Measurements from ENCODE around the gene TAOK1. TPM values are rescaled to one million over a fixed set of nuclear protein-coding genes. Genes with fewer than 3 reads are reported as not detected.
A peak's percentile ranks its signal among the peaks of the same experiment; 100 is the strongest.

Gene TAOK1
- total and polyA plus RNA-seq, 2 of the 13 experiments (the other 11 are each of a cell fraction or from before 2014, with no cell fraction given), result 14.1 to 23.0 TPM

DNA sequence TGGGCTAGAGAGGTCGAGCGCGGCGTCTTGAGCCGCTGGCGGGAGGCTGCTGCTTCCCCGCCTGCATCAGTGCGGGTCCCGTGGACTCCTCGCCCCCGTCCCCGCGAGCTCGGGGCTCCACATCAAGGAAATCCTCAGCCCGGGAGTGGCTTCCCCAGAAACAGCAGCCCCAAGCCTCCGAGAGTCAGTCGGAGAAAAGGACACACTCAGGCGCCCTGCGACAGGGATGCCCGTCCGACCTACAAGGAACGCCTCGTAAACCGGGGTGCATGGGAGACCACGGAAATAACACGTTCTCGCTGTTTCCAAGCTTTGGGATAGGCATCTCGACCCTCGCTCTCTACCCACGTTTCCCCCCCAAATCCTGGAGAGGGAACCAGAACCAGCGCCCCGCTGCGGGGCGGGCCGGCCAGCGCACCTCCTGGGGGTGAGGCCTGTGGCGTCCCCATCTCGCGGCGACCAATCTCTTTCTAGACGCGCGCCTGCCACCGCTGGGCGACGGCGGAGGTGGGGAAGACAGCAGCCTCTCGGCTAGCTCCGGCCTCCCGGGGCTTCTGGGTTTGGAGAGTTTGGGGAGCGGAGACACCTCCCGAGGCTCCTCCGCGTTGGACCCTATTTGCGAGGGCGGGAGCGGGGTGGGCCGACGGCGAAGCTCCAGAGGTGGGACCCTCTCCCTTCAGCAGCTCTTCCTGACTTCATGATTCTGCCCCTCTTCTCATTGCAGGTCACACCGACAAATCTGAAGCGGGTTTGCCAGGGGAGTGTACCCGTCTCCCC is 177.6 kb downstream of the TAOK1 start (continued):
- 0 out of 2 replicates have a peak, but pooled peaks have one; percentile 8 for TF ChIP-seq ZNF766 (CRISPR knock-in tag; IDR thresholded peaks at IDR 0.05; ENCODE audit: borderline replicate concordance)
- no peak for TF ChIP-seq MIER3 (CRISPR knock-in tag; IDR thresholded peaks at IDR 0.05; ENCODE audit: borderline replicate concordance)
- TF ChIP-seq, protein P1, sequence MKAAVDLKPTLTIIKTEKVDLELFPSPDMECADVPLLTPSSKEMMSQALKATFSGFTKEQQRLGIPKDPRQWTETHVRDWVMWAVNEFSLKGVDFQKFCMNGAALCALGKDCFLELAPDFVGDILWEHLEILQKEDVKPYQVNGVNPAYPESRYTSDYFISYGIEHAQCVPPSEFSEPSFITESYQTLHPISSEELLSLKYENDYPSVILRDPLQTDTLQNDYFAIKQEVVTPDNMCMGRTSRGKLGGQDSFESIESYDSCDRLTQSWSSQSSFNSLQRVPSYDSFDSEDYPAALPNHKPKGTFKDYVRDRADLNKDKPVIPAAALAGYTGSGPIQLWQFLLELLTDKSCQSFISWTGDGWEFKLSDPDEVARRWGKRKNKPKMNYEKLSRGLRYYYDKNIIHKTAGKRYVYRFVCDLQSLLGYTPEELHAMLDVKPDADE (CRISPR knock-in tag; IDR thresholded peaks at IDR 0.05), result no peak
- no peak for TF ChIP-seq ZBTB21 (CRISPR knock-in tag; IDR thresholded peaks at IDR 0.05)
- TF ChIP-seq ELF1 (CRISPR knock-in tag; IDR thresholded peaks at IDR 0.05), result no peak
- 0 out of 2 replicates have a peak, but pooled peaks have one; percentile 8 for TF ChIP-seq EED (CRISPR knock-in tag; IDR thresholded peaks at IDR 0.05)
- TF ChIP-seq ZNF274 (CRISPR knock-in tag; IDR thresholded peaks at IDR 0.05), result peak; percentile 59; the same call in 1 of the 2 replicates
- TF ChIP-seq NR2F6 (IDR thresholded peaks at IDR 0.05), result no peak
- TF ChIP-seq NR2F6 (CRISPR knock-in tag; IDR thresholded peaks at IDR 0.05), result no peak
- TF ChIP-seq ZNF451 (CRISPR knock-in tag; IDR thresholded peaks at IDR 0.05), result no peak
- no peak for TF ChIP-seq ZNF749 (CRISPR knock-in tag; IDR thresholded peaks at IDR 0.05; ENCODE audit: borderline replicate concordance)
- TF ChIP-seq, protein P2, sequence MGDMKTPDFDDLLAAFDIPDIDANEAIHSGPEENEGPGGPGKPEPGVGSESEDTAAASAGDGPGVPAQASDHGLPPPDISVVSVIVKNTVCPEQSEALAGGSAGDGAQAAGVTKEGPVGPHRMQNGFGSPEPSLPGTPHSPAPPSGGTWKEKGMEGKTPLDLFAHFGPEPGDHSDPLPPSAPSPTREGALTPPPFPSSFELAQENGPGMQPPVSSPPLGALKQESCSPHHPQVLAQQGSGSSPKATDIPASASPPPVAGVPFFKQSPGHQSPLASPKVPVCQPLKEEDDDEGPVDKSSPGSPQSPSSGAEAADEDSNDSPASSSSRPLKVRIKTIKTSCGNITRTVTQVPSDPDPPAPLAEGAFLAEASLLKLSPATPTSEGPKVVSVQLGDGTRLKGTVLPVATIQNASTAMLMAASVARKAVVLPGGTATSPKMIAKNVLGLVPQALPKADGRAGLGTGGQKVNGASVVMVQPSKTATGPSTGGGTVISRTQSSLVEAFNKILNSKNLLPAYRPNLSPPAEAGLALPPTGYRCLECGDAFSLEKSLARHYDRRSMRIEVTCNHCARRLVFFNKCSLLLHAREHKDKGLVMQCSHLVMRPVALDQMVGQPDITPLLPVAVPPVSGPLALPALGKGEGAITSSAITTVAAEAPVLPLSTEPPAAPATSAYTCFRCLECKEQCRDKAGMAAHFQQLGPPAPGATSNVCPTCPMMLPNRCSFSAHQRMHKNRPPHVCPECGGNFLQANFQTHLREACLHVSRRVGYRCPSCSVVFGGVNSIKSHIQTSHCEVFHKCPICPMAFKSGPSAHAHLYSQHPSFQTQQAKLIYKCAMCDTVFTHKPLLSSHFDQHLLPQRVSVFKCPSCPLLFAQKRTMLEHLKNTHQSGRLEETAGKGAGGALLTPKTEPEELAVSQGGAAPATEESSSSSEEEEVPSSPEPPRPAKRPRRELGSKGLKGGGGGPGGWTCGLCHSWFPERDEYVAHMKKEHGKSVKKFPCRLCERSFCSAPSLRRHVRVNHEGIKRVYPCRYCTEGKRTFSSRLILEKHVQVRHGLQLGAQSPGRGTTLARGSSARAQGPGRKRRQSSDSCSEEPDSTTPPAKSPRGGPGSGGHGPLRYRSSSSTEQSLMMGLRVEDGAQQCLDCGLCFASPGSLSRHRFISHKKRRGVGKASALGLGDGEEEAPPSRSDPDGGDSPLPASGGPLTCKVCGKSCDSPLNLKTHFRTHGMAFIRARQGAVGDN (CRISPR knock-in tag; IDR thresholded peaks at IDR 0.05), result peak; percentile 61
- TF ChIP-seq NFE2 (CRISPR knock-in tag; IDR thresholded peaks at IDR 0.05), result no peak
- TF ChIP-seq ZNF879 (CRISPR knock-in tag; IDR thresholded peaks at IDR 0.05), result peak; percentile 39; the same call in 1 of the 2 replicates
- no peak for TF ChIP-seq PRMT3 (CRISPR knock-in tag; IDR thresholded peaks at IDR 0.05; ENCODE audit: borderline replicate concordance, low read depth)
- no peak for TF ChIP-seq YEATS2 (CRISPR knock-in tag; IDR thresholded peaks at IDR 0.05; ENCODE audit: borderline replicate concordance)
- no peak for TF ChIP-seq ZNF343 (CRISPR knock-in tag; IDR thresholded peaks at IDR 0.05)
- 0 out of 2 replicates have a peak, but pooled peaks have one; percentile 12 for TF ChIP-seq KDM2A (CRISPR knock-in tag; IDR thresholded peaks at IDR 0.05; ENCODE audit: borderline replicate concordance, low read depth)
- TF ChIP-seq, protein P3, sequence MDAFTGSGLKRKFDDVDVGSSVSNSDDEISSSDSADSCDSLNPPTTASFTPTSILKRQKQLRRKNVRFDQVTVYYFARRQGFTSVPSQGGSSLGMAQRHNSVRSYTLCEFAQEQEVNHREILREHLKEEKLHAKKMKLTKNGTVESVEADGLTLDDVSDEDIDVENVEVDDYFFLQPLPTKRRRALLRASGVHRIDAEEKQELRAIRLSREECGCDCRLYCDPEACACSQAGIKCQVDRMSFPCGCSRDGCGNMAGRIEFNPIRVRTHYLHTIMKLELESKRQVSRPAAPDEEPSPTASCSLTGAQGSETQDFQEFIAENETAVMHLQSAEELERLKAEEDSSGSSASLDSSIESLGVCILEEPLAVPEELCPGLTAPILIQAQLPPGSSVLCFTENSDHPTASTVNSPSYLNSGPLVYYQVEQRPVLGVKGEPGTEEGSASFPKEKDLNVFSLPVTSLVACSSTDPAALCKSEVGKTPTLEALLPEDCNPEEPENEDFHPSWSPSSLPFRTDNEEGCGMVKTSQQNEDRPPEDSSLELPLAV (CRISPR knock-in tag; conservative IDR thresholded peaks at IDR 0.05; ENCODE audit: low read depth), result no peak
- TF ChIP-seq NFE2L1 (CRISPR knock-in tag; IDR thresholded peaks at IDR 0.05; ENCODE audit: borderline replicate concordance), result no peak
- no peak for TF ChIP-seq SRSF9 (IDR thresholded peaks at IDR 0.05; ENCODE audit: borderline replicate concordance, insufficient read depth, low read depth, low read length, poor library complexity, severe bottlenecking)
- no peak; the same call in 1 of the 2 replicates for TF ChIP-seq CHCHD3 (CRISPR knock-in tag; IDR thresholded peaks at IDR 0.05)
- TF ChIP-seq, protein P4, sequence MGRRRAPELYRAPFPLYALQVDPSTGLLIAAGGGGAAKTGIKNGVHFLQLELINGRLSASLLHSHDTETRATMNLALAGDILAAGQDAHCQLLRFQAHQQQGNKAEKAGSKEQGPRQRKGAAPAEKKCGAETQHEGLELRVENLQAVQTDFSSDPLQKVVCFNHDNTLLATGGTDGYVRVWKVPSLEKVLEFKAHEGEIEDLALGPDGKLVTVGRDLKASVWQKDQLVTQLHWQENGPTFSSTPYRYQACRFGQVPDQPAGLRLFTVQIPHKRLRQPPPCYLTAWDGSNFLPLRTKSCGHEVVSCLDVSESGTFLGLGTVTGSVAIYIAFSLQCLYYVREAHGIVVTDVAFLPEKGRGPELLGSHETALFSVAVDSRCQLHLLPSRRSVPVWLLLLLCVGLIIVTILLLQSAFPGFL (CRISPR knock-in tag; IDR thresholded peaks at IDR 0.05), result no peak

Data from HepG2 (cell line).